Retinal pigment epithelial cell (primary cell): ENCODE results near the gene TAL1.

Experiments used
- DNase-seq: peaks from one replicate; pipeline ENCODE4 v3.0.0-alpha.2; 2010; ENCODE audit warnings: low read depth
- H3K4me3 ChIP-seq: 2 replicates; pipeline ENCODE4 v1.5.1; 2011; ENCODE audit warnings: mild to moderate bottlenecking, low read length, control low read depth, moderate library complexity
- CTCF ChIP-seq: conservative IDR thresholded peaks from 2 replicates; pipeline ENCODE4 v1.5.1; 2011; ENCODE audit warnings: low read depth, low read length, control low read depth, inconsistent platforms

Gene TAL1

GRCh38 chr1:47175227-47175934 is 56.6 kb downstream of the TAL1 start:
- peak; percentile 100 for TF ChIP-seq CTCF
- no peak overlapping the region for H3K4me3 ChIP-seq
- no peak for DNase-seq

GRCh38 chr1:47174656-47175020 is 57.4 kb downstream of the TAL1 start:
- no peak for TF ChIP-seq CTCF
- no peak for DNase-seq
- H3K4me3 ChIP-seq = no peak overlapping the region

- no peak for TF ChIP-seq CTCF
- no peak overlapping the region for H3K4me3 ChIP-seq
- DNase-seq = no peak
These were observed 59.2 kb downstream of the TAL1 start for GRCh38 chr1:47172782-47173181.
